Retina (tissue), 1 donor: ENCODE data around the gene ZC3H4.

Experiments
- DNase-seq: peaks from one replicate; pipeline ENCODE4 v3.0.0-alpha.2; 2016

ZC3H4 gene

GRCh38 chr19:47132194-47132852 lies 18.7 kb upstream of the ZC3H4 start:
- DNase-seq: no peak

GRCh38 chr19:47130589-47131227 lies 17.1 kb upstream of the ZC3H4 start, which contains the start of gene SAE1:
TSS of gene SAE1 (plus strand) at chr19:47130835. CDS start at chr19:47130931, 96 bp downstream.
- peak; percentile 97 for DNase-seq

- no peak for DNase-seq
Measured at GRCh38 chr19:47130120-47130588, 16.6 kb upstream of the ZC3H4 start.

GRCh38 chr19:47129579-47129978 lies 16.0 kb upstream of the ZC3H4 start:
- DNase-seq: no peak

GRCh38 chr19:47125669-47125938 lies 12.0 kb upstream of the ZC3H4 start:
- no peak for DNase-seq

- DNase-seq: peak; percentile 71
Measured at GRCh38 chr19:47124937-47125668, 11.5 kb upstream of the ZC3H4 start.

- no peak for DNase-seq
Measured at GRCh38 chr19:47123406-47123805, 9.8 kb upstream of the ZC3H4 start.

- DNase-seq: no peak
Measured at GRCh38 chr19:47122359-47123335, 9.1 kb upstream of the ZC3H4 start.

GRCh38 chr19:47120470-47121067 lies 7.0 kb upstream of the ZC3H4 start:
- no peak for DNase-seq

- DNase-seq: no peak
Measured at GRCh38 chr19:47113850-47114651, 475 bp upstream of the ZC3H4 start.

GRCh38 chr19:47112166-47112996 lies 1.2 kb downstream of the ZC3H4 start:
- peak; percentile 85 for DNase-seq

- DNase-seq: no peak
Measured at GRCh38 chr19:47111682-47112165, 1.9 kb downstream of the ZC3H4 start.

- peak; percentile 67 for DNase-seq
Measured at GRCh38 chr19:47111006-47111621, 2.5 kb downstream of the ZC3H4 start.

- DNase-seq: peak; percentile 20
Measured at GRCh38 chr19:47110521-47111005, 3.0 kb downstream of the ZC3H4 start.

GRCh38 chr19:47109541-47110375 lies 3.8 kb downstream of the ZC3H4 start:
- peak; percentile 39 for DNase-seq

GRCh38 chr19:47109177-47109540 lies 4.4 kb downstream of the ZC3H4 start:
- no peak for DNase-seq

GRCh38 chr19:47107953-47108746 lies 5.4 kb downstream of the ZC3H4 start:
- no peak for DNase-seq
